T-helper 1 cell treated with Interleukin-12 subunit alpha and Interleukin-12 subunit beta and Interleukin-4 antibody, amounts not matched to agents 30 μg/mL and 1 μg/mL, for 36 hours (primary cell): ENCODE data around the gene XPOT.

ENCODE experiments used
- H3K27ac Mint-ChIP-seq: one replicate; pipeline ENCODE4 v1.8.0; 2021; ENCODE audit warnings: mild to moderate bottlenecking, mixed read lengths
- H3K27me3 Mint-ChIP-seq: one replicate; pipeline ENCODE4 v1.8.0; 2021; ENCODE audit warnings: low read depth, mixed read lengths
- H3K36me3 Mint-ChIP-seq: one replicate; pipeline ENCODE4 v1.8.0; 2021; ENCODE audit warnings: low read depth, mixed read lengths
- H3K4me1 Mint-ChIP-seq: one replicate; pipeline ENCODE4 v1.8.0; 2021; ENCODE audit warnings: low read depth, mixed read lengths
- H3K4me3 Mint-ChIP-seq: one replicate; pipeline ENCODE4 v1.8.0; 2021; ENCODE audit warnings: mild to moderate bottlenecking, moderate library complexity, mixed read lengths
- H3K9me3 Mint-ChIP-seq: one replicate; pipeline ENCODE4 v1.8.0; 2021; ENCODE audit warnings: mixed read lengths

XPOT gene

GRCh38 chr12:64469455-64470142 lies 65.4 kb downstream of the XPOT start:
- Mint-ChIP-seq H3K27me3 (no peaks in the 10 kb centered on the region), H3K4me3 (no peak overlapping the region), H3K4me1 (peaks cover 7% of the 10 kb centered on the region), H3K36me3 (peaks cover 45% of the 10 kb centered on the region), H3K9me3 (no peaks in the 10 kb centered on the region), H3K27ac (no peak overlapping the region)

- Mint-ChIP-seq H3K4me1 (peaks cover 7% of the 10 kb centered on the region), H3K9me3 (peaks cover 5% of the 10 kb centered on the region), H3K4me3 (no peak overlapping the region), H3K36me3 (peaks cover 48% of the 10 kb centered on the region), H3K27me3 (no peaks in the 10 kb centered on the region), H3K27ac (no peak overlapping the region)
These were observed 66.3 kb downstream of the XPOT start for GRCh38 chr12:64470495-64470894.

- H3K27ac Mint-ChIP-seq, result no peak overlapping the region
- H3K4me1 Mint-ChIP-seq, result peaks cover 9% of the 10 kb centered on the region
- H3K27me3 Mint-ChIP-seq, result no peaks in the 10 kb centered on the region
- peaks cover 22% of the 10 kb centered on the region for H3K9me3 Mint-ChIP-seq
- peaks cover 63% of the 10 kb centered on the region for H3K36me3 Mint-ChIP-seq
- H3K4me3 Mint-ChIP-seq, result no peak overlapping the region
These were observed 69.0 kb downstream of the XPOT start for GRCh38 chr12:64473176-64473575.

- Mint-ChIP-seq H3K36me3 (peaks cover 57% of the 10 kb centered on the region), H3K4me1 (peaks cover 4% of the 10 kb centered on the region), H3K27me3 (no peaks in the 10 kb centered on the region), H3K9me3 (peaks cover 22% of the 10 kb centered on the region), H3K27ac (no peak overlapping the region), H3K4me3 (no peak overlapping the region)
These were observed 71.3 kb downstream of the XPOT start for GRCh38 chr12:64475518-64475917.

- no peaks in the 10 kb centered on the region for H3K27me3 Mint-ChIP-seq
- H3K4me3 Mint-ChIP-seq, result no peak overlapping the region
- no peak overlapping the region for H3K27ac Mint-ChIP-seq
- peaks cover 22% of the 10 kb centered on the region for H3K9me3 Mint-ChIP-seq
- H3K36me3 Mint-ChIP-seq, result peaks cover 55% of the 10 kb centered on the region
- H3K4me1 Mint-ChIP-seq, result peaks cover 4% of the 10 kb centered on the region
These were observed 72.7 kb downstream of the XPOT start for GRCh38 chr12:64476844-64477243.

GRCh38 chr12:64478661-64479060 lies 74.5 kb downstream of the XPOT start:
- no peak overlapping the region for H3K4me3 Mint-ChIP-seq
- no peaks in the 10 kb centered on the region for H3K27me3 Mint-ChIP-seq
- H3K4me1 Mint-ChIP-seq, result peaks cover 4% of the 10 kb centered on the region
- no peak overlapping the region for H3K27ac Mint-ChIP-seq
- peaks cover 44% of the 10 kb centered on the region for H3K36me3 Mint-ChIP-seq
- H3K9me3 Mint-ChIP-seq, result peaks cover 22% of the 10 kb centered on the region

- no peak overlapping the region for H3K27ac Mint-ChIP-seq
- H3K36me3 Mint-ChIP-seq, result peaks cover 38% of the 10 kb centered on the region
- H3K27me3 Mint-ChIP-seq, result no peaks in the 10 kb centered on the region
- peaks cover 4% of the 10 kb centered on the region for H3K4me1 Mint-ChIP-seq
- H3K4me3 Mint-ChIP-seq, result no peak overlapping the region
- peaks cover 21% of the 10 kb centered on the region for H3K9me3 Mint-ChIP-seq
These were observed 76.0 kb downstream of the XPOT start for GRCh38 chr12:64480148-64480547.

GRCh38 chr12:64486657-64487056 lies 82.5 kb downstream of the XPOT start:
- no peak overlapping the region for H3K27ac Mint-ChIP-seq
- no peak overlapping the region for H3K4me3 Mint-ChIP-seq
- H3K4me1 Mint-ChIP-seq, result peaks cover 3% of the 10 kb centered on the region
- peaks cover 39% of the 10 kb centered on the region for H3K36me3 Mint-ChIP-seq
- H3K9me3 Mint-ChIP-seq, result no peaks in the 10 kb centered on the region
- no peaks in the 10 kb centered on the region for H3K27me3 Mint-ChIP-seq

- no peak overlapping the region for H3K27ac Mint-ChIP-seq
- no peak overlapping the region for H3K4me3 Mint-ChIP-seq
- H3K4me1 Mint-ChIP-seq, result peaks cover 10% of the 10 kb centered on the region
- H3K27me3 Mint-ChIP-seq, result no peaks in the 10 kb centered on the region
- peaks cover 40% of the 10 kb centered on the region for H3K36me3 Mint-ChIP-seq
- H3K9me3 Mint-ChIP-seq, result no peaks in the 10 kb centered on the region
These were observed 87.5 kb downstream of the XPOT start for GRCh38 chr12:64491718-64492117.

- H3K27ac Mint-ChIP-seq, result no peak overlapping the region
- H3K36me3 Mint-ChIP-seq, result peaks cover 37% of the 10 kb centered on the region
- H3K27me3 Mint-ChIP-seq, result no peaks in the 10 kb centered on the region
- H3K4me1 Mint-ChIP-seq, result peaks cover 10% of the 10 kb centered on the region
- H3K4me3 Mint-ChIP-seq, result no peak overlapping the region
- H3K9me3 Mint-ChIP-seq, result no peaks in the 10 kb centered on the region
These were observed 89.3 kb downstream of the XPOT start for GRCh38 chr12:64493513-64493912.

GRCh38 chr12:64494998-64495729 lies 91.0 kb downstream of the XPOT start:
- H3K4me1 Mint-ChIP-seq, result peaks cover 8% of the 10 kb centered on the region
- no peaks in the 10 kb centered on the region for H3K27me3 Mint-ChIP-seq
- peaks cover 34% of the 10 kb centered on the region for H3K36me3 Mint-ChIP-seq
- H3K4me3 Mint-ChIP-seq, result no peak overlapping the region
- no peaks in the 10 kb centered on the region for H3K9me3 Mint-ChIP-seq
- H3K27ac Mint-ChIP-seq, result no peak overlapping the region

GRCh38 chr12:64496839-64497400 lies 92.7 kb downstream of the XPOT start:
- Mint-ChIP-seq H3K27ac (no peak overlapping the region), H3K4me1 (peaks cover 6% of the 10 kb centered on the region), H3K4me3 (no peak overlapping the region), H3K36me3 (peaks cover 36% of the 10 kb centered on the region), H3K27me3 (no peaks in the 10 kb centered on the region), H3K9me3 (no peaks in the 10 kb centered on the region)

- H3K9me3 Mint-ChIP-seq, result no peaks in the 10 kb centered on the region
- peaks cover 6% of the 10 kb centered on the region for H3K4me1 Mint-ChIP-seq
- H3K27me3 Mint-ChIP-seq, result no peaks in the 10 kb centered on the region
- peaks cover 37% of the 10 kb centered on the region for H3K36me3 Mint-ChIP-seq
- H3K4me3 Mint-ChIP-seq, result no peak overlapping the region
- no peak overlapping the region for H3K27ac Mint-ChIP-seq
These were observed 93.3 kb downstream of the XPOT start for GRCh38 chr12:64497484-64497883.

- peaks cover 41% of the 10 kb centered on the region for H3K36me3 Mint-ChIP-seq
- no peaks in the 10 kb centered on the region for H3K9me3 Mint-ChIP-seq
- no peak overlapping the region for H3K27ac Mint-ChIP-seq
- H3K4me1 Mint-ChIP-seq, result peaks cover 6% of the 10 kb centered on the region
- no peak overlapping the region for H3K4me3 Mint-ChIP-seq
- H3K27me3 Mint-ChIP-seq, result no peaks in the 10 kb centered on the region
These were observed 93.7 kb downstream of the XPOT start for GRCh38 chr12:64497903-64498302.

- H3K36me3 Mint-ChIP-seq, result peaks cover 28% of the 10 kb centered on the region
These were observed 96.2 kb downstream of the XPOT start for GRCh38 chr12:64500394-64500793.

More at GRCh38 chr12:64500394-64500793, 96.2 kb downstream of the XPOT start:
- Mint-ChIP-seq H3K9me3 (no peaks in the 10 kb centered on the region), H3K4me3 (no peak overlapping the region), H3K27ac (no peak overlapping the region), H3K4me1 (no peaks in the 10 kb centered on the region), H3K27me3 (no peaks in the 10 kb centered on the region)
